Measurements from ENCODE around the gene GPRC5C. TPM values are rescaled to one million over a fixed set of nuclear protein-coding genes. Genes with fewer than 3 reads are reported as not detected.

Gene GPRC5C
- total and polyA plus RNA-seq, 2 donors (not counting 1 experiment from before 2014, with no cell fraction given), result 0.66 to 1.1 TPM

GRCh38 chr17:74392848-74393247, 39.0 kb upstream of the GPRC5C start:
- Histone ChIP-seq H3K36me3 (replicated peaks in 1 of 2; ENCODE audit: control extremely low read depth in 1 of 2, control insufficient read depth in 1 of 2, extremely low read depth in 1 of 2, insufficient read depth in 2 of 2, low read length in 1 of 2) (no peaks in the 10 kb centered on the region), H3K4me1 (ENCODE audit: control insufficient read depth in 2 of 2, insufficient read depth in 2 of 2, low read length in 2 of 2) (no peaks in the 10 kb centered on the region), H3K4me3 (ENCODE audit: control extremely low read depth in 1 of 5, extremely low read depth in 1 of 5, insufficient read depth in 1 of 5, low read depth in 2 of 5, low read length in 4 of 5) (no peak overlapping the region), H4K20me1 (ENCODE audit: control insufficient read depth, insufficient read depth, low read length, poor library complexity, severe bottlenecking) (no peaks in the 10 kb centered on the region), H3K9me3 (ENCODE audit: control extremely low read depth in 1 of 3, control insufficient read depth in 2 of 3, insufficient read depth in 1 of 3, low read length in 2 of 3) (peaks cover 0 to 10% (median 0%) of the 10 kb centered on the region in 3 donors), H3K4me2 (replicated peaks; ENCODE audit: low read depth, low read length, poor library complexity, severe bottlenecking) (no peak overlapping the region), H2AFZ (ENCODE audit: insufficient read depth, low read depth, low read length, poor library complexity, severe bottlenecking) (no peak overlapping the region), H3K27me3 (replicated peaks in 1 of 4; ENCODE audit: control extremely low read depth in 1 of 4, control insufficient read depth in 3 of 4, insufficient read depth in 4 of 4, low read length in 3 of 4) (peaks cover 0 to 9% (median 1%) of the 10 kb centered on the region in 4 experiments), H3K79me2 (ENCODE audit: control insufficient read depth, insufficient read depth, low read length) (no peaks in the 10 kb centered on the region), H3K9ac (ENCODE audit: low read length) (no peak overlapping the region), H3K27ac (ENCODE audit: low read length in 2 of 2) (no peak overlapping the region)
- no peaks in the 10 kb centered on the region for H3K9me3 Mint-ChIP-seq (ENCODE audit: insufficient read depth)
- peaks cover 15% of the 10 kb centered on the region for H3K27me3 Mint-ChIP-seq
- CTCF ChIA-PET, result interaction anchor here (1.0 to 1.5 kb wide), 2 partner anchors 19 to 23 kb away, joined by 3 to 4 read pairs; no protein-coding TSS in a partner anchor
- no peak overlapping the region for H3K4me3 Mint-ChIP-seq
- POLR2A ChIA-PET, result no interaction called here
- 100% methylated on average over 1 of the region's 5 CpGs for WGBS (ENCODE audit: insufficient coverage)
- no peak for DNase-seq
- H3K4me1 Mint-ChIP-seq, result no peaks in the 10 kb centered on the region
- intact Hi-C loops (cut with micrococcal nuclease), result no loop called here
- ATAC-seq (ENCODE audit: low read depth), result no peak
- H3K27ac Mint-ChIP-seq, result no peak overlapping the region
- TF ChIP-seq EZH2 (IDR thresholded peaks at IDR 0.05; ENCODE audit: borderline replicate concordance, insufficient read depth, low read depth, low read length, poor library complexity, severe bottlenecking), result no peak
- TF ChIP-seq CTCF (IDR thresholded peaks at IDR 0.05), result no peak

- intact Hi-C loops (cut with micrococcal nuclease), result no loop called here
- Mint-ChIP-seq H3K27ac (no peak overlapping the region), H3K4me1 (no peaks in the 10 kb centered on the region), H3K4me3 (no peak overlapping the region), H3K27me3 (peaks cover 15% of the 10 kb centered on the region), H3K9me3 (ENCODE audit: insufficient read depth) (no peaks in the 10 kb centered on the region)
- peaks cover 0 to 10% (median 0%) of the 10 kb centered on the region in 3 donors for H3K9me3 ChIP-seq (ENCODE audit: control extremely low read depth in 1 of 3, control insufficient read depth in 2 of 3, insufficient read depth in 1 of 3, low read length in 2 of 3)
- TF ChIP-seq EZH2 (IDR thresholded peaks at IDR 0.05; ENCODE audit: borderline replicate concordance, insufficient read depth, low read depth, low read length, poor library complexity, severe bottlenecking) (no peak), CTCF (IDR thresholded peaks at IDR 0.05) (no peak)
- no peaks in the 10 kb centered on the region for H4K20me1 ChIP-seq (ENCODE audit: control insufficient read depth, insufficient read depth, low read length, poor library complexity, severe bottlenecking)
- no peak overlapping the region for H3K4me3 ChIP-seq (ENCODE audit: control extremely low read depth in 1 of 5, extremely low read depth in 1 of 5, insufficient read depth in 1 of 5, low read depth in 2 of 5, low read length in 4 of 5)
- no peaks in the 10 kb centered on the region for H3K4me1 ChIP-seq (ENCODE audit: control insufficient read depth in 2 of 2, insufficient read depth in 2 of 2, low read length in 2 of 2)
- DNase-seq (no peak), ATAC-seq (ENCODE audit: low read depth) (no peak)
- H3K27ac ChIP-seq (ENCODE audit: low read length in 2 of 2), result no peak overlapping the region
- peaks cover 0 to 9% (median 1%) of the 10 kb centered on the region in 4 experiments for H3K27me3 ChIP-seq (replicated peaks in 1 of 4; ENCODE audit: control extremely low read depth in 1 of 4, control insufficient read depth in 3 of 4, insufficient read depth in 4 of 4, low read length in 3 of 4)
- H3K4me2 ChIP-seq (replicated peaks; ENCODE audit: low read depth, low read length, poor library complexity, severe bottlenecking), result no peak overlapping the region
- no peak overlapping the region for H2AFZ ChIP-seq (ENCODE audit: insufficient read depth, low read depth, low read length, poor library complexity, severe bottlenecking)
- H3K79me2 ChIP-seq (ENCODE audit: control insufficient read depth, insufficient read depth, low read length), result no peaks in the 10 kb centered on the region
- ChIA-PET CTCF (interaction anchor here (1.0 to 1.5 kb wide), 2 partner anchors 20 to 22 kb away, joined by 3 to 4 read pairs; no protein-coding TSS in a partner anchor), POLR2A (no interaction called here)
- WGBS (ENCODE audit: insufficient coverage), result 52% methylated on average over 5 of the region's 6 CpGs
- H3K9ac ChIP-seq (ENCODE audit: low read length), result no peak overlapping the region
- H3K36me3 ChIP-seq (replicated peaks in 1 of 2; ENCODE audit: control extremely low read depth in 1 of 2, control insufficient read depth in 1 of 2, extremely low read depth in 1 of 2, insufficient read depth in 2 of 2, low read length in 1 of 2), result no peaks in the 10 kb centered on the region
Measured at GRCh38 chr17:74393346-74393942, 38.4 kb upstream of the GPRC5C start.

All from B cell (primary cell).